Retinal pigment epithelial cell (primary cell): ENCODE results near the gene OTOA.
A peak's percentile ranks its signal among the peaks of the same experiment; 100 is the strongest.

Source experiments
- DNase-seq: peaks from one replicate; pipeline ENCODE4 v3.0.0-alpha.2; 2010; ENCODE audit warnings: low read depth
- H3K4me3 ChIP-seq: 2 replicates; pipeline ENCODE4 v1.5.1; 2011; ENCODE audit warnings: mild to moderate bottlenecking, low read length, control low read depth, moderate library complexity
- TF ChIP-seq, protein P1 (sequence below): conservative IDR thresholded peaks from 2 replicates; pipeline ENCODE4 v1.5.1; 2011; ENCODE audit warnings: low read depth, low read length, control low read depth, inconsistent platforms

OTOA gene

GRCh38 chr16:21652453-21652852 is 11.3 kb upstream of the OTOA start, which contains the start of gene IGSF6:
Gene IGSF6, minus strand, starts transcription at chr16:21652608. Its CDS starts 10 bp downstream, at chr16:21652598.
- TF ChIP-seq, protein P1, sequence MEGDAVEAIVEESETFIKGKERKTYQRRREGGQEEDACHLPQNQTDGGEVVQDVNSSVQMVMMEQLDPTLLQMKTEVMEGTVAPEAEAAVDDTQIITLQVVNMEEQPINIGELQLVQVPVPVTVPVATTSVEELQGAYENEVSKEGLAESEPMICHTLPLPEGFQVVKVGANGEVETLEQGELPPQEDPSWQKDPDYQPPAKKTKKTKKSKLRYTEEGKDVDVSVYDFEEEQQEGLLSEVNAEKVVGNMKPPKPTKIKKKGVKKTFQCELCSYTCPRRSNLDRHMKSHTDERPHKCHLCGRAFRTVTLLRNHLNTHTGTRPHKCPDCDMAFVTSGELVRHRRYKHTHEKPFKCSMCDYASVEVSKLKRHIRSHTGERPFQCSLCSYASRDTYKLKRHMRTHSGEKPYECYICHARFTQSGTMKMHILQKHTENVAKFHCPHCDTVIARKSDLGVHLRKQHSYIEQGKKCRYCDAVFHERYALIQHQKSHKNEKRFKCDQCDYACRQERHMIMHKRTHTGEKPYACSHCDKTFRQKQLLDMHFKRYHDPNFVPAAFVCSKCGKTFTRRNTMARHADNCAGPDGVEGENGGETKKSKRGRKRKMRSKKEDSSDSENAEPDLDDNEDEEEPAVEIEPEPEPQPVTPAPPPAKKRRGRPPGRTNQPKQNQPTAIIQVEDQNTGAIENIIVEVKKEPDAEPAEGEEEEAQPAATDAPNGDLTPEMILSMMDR, result no peak
- no peak within 1 kb of the TSS for H3K4me3 ChIP-seq
- DNase-seq, result no peak

- no peak overlapping the region for H3K4me3 ChIP-seq
- TF ChIP-seq, protein P1, result no peak
- no peak for DNase-seq
These were observed 10.2 kb upstream of the OTOA start for GRCh38 chr16:21653571-21653970.

GRCh38 chr16:21654466-21654865 is 9.3 kb upstream of the OTOA start:
- no peak for DNase-seq
- no peak overlapping the region for H3K4me3 ChIP-seq
- TF ChIP-seq, protein P1, result no peak

GRCh38 chr16:21654881-21655280 is 8.9 kb upstream of the OTOA start:
- DNase-seq, result no peak
- TF ChIP-seq, protein P1, result no peak

DNA sequence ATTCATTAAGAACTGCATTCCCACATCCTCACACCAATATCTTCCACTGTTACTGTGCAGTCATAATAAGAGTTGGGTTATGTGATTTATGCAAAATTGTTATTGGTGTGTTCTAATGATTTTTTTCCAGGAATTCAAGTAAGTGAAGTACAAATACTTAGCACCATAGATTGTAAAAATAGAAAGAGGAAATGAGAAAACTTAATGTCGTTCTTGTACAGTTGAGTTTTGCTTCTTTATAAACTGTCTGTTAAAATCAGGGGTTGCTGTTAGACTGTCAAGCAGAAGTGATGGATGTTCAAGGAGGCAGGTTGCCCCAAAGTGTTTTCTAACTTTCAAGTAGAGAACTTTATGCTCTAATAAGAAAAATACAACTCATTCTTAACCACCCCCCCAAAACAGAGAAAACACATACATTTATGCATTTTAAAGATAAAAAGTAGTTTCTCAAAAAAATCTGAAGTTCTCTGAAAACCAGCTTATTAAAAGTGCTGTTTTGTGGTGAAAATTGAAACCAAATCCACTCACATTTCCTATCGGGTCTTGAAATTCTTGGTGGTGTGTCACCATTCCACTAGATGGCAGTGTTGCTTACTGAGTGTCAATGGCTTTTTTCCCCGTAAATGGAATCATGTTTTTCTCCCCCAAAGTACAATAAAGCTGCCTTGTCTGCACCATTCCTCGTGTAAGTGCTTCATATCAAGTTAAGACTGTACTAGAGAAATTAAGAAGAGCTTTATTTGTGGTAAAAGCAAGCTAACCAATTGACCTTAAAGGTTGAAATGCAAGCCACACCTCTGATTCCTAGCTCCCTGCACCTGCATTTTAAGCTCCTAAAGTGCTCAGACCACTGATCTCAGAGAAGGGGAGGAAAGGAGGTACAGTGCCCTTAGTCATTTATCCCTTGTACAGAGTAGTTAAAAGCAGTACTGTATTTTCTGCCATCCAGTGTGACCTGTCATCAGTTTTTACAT is 6.7 kb upstream of the OTOA start:
- H3K4me3 ChIP-seq, result no peak overlapping the region
- DNase-seq, result peak; percentile 6
- TF ChIP-seq, protein P1, result peak; percentile 89

More at GRCh38 chr16:21654881-21655280, 8.9 kb upstream of the OTOA start:
- H3K4me3 ChIP-seq, result no peak overlapping the region

DNA sequence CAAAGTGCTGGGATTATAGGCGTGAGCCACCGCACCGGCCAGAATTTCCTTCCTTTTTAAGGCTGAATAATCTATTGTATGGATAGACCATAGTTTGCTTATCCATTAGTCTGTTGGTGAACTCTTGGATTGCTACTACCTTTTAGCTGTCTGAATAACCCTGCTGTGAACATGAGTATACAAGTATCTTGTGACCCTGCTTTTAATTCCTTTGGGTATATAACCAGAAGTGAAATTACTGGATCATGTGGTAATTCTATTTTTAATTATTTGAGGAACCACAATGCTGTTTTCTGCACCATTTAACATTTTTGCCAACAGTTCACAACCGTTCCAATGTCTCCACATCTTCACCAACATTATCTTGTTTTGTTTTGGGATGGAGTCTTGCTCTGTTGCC is 4.6 kb upstream of the OTOA start:
- TF ChIP-seq, protein P1, result no peak
- no peak overlapping the region for H3K4me3 ChIP-seq
- DNase-seq, result no peak
